CD4-positive, alpha-beta T cell treated with Interleukin-6 for 4 hours (primary cell): Measurements from ENCODE around the gene AMOT.

ENCODE experiments used
- DNase-seq: peaks from one replicate; pipeline ENCODE4 v3.0.0-alpha.2; 2020; ENCODE audit warnings: mixed read lengths

Gene AMOT

GRCh38 chrX:112835019-112835418 lies 5.6 kb downstream of the AMOT start:
- DNase-seq: no peak

DNA sequence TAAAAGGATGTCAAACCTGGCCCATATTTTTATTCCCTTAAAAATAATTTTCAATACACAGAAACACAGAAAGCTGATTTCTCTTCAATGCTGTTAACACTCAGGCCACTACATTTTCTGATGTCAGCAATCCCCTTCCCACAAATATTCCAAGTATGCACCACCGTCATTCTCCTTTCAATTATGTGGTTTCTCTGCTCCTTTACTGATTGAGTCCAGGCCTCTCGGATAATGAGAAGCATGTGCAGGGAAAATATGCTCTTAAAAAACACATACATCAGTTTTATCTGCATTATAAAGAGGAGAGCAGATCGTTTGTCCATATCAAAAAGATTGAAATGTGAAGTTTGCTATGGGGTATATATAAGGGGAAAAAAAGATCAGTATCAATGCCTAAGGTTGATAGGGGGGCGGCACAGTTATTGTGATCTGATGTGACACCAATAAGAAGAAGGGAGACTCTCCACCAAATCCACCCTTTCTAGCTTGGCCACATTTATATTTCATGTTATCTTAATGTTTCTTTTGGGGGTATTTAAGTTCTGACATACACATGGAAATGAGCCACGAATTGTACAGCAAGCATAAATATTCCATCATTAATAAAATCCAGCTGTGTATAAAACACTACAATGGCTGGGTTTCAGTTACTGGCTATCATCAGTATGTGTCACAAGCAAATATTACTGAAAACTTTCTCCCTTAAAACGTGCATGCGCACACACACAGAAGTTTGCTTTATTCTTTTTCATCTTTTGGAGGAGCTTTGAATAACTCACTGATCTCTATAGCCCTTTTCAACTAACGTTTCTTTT lies 6.4 kb downstream of the AMOT start:
- no peak for DNase-seq

- no peak for DNase-seq
Measured at GRCh38 chrX:112832481-112833095, 8.0 kb downstream of the AMOT start.

DNA sequence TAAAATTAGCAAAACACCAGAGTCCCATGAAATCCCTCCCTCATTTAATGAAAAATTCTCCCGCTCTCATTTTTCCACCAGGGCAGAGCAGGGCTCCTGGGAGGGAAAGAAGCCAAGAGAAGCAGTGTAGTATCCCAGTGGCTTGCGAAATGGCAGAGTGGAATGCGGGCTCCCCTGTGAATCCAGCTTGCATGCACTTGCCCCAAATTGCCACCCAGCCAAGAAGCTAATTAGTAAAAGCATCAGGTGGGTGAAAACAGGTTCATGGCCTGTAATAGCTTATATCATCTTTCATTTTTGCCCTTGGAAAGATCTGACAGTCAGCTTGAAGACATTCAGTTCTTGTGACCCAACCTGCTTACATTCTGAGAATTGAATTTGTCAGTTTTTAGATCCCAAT lies 10.1 kb downstream of the AMOT start:
- no peak for DNase-seq

DNA sequence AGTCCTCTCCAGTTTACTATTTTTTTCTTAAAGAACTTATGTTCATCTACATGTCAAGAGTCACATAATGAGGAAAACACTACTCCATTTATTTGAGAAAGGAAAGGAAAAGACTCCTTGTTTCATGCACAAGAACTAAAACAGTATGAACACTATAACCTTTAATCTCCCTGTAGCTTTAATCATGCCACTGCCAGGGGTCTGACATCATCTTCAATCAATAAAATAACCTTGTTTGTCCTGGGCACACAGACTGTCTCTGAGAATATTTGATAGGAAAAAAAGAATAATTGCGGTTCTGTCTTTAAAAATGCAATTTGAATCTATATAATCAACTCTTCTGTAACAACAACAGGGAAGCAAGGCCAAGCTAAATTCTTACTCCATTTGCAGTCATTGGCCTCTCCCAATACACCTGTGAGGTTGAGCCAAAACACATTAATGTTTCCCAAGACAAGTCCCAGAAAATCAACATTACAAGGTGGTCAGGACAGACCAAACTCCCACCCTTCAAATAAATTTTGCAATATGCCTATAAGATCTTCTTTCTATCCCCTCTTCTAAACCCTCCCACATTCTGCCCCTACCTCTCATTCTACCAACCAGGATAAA lies 13.2 kb downstream of the AMOT start:
- no peak for DNase-seq

DNA sequence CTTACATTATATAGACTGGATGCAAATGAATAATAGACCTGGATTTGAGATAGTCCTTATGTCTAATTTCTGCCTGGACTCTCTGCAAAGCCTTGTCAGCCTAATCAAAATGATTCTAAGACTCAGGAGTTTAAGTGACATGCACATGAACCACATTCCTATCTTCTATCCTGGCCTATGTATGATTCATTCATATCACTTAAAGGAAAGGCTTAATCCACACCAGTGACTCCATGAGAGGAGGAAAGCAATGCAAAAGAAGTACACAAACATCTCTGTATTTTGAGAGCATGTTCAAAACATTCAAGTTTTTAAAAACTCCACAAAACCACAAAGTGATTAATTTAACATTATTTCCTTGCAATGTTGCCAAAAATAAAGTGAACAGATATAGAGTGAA lies 14.6 kb downstream of the AMOT start:
- no peak for DNase-seq

- no peak for DNase-seq
Measured at GRCh38 chrX:112822892-112823291, 17.7 kb downstream of the AMOT start.

DNA sequence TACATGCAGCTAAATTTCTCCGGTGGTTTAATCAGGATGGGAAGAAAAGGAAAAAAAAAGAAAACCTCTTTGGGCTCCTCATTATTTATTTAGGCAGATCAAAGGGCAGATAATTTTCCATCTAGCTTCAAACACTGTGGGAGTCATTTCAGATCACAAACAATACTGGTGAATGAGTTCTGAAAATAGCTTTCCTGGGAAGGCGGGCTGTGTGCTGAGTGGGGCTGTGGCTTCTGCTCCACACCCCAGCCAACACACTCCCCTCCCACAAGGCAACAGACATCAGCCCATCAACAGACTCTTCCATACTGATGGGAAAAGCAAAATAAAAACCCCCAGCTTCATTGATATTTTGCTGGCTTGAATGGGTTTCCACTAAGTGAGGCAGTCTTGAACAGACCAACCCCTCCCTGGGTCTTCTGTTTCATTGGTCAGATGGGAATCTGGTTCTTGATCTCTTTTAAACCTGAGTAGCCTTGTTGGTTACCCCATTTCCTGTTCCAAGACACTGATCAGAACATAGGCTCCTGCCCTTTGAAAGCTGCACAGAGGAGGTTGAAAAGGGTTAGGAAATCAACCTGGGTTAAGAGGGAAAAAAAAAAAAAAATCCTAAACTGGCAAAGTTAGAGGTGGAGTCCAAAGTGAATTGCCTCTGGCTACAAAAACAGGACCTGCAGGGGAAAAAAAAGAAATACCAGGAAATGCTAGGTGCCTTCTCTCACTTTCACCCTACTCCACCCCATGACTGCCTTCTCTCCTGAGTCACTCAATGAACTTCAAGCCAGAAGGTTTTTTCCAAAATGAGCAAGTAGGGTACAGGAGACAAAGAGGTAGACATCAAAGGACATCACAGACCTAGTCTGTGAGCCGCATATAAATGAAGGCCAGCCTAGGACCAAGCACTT lies 20.0 kb downstream of the AMOT start:
- DNase-seq: no peak

GRCh38 chrX:112819813-112820212 lies 20.8 kb downstream of the AMOT start:
- no peak for DNase-seq

DNA sequence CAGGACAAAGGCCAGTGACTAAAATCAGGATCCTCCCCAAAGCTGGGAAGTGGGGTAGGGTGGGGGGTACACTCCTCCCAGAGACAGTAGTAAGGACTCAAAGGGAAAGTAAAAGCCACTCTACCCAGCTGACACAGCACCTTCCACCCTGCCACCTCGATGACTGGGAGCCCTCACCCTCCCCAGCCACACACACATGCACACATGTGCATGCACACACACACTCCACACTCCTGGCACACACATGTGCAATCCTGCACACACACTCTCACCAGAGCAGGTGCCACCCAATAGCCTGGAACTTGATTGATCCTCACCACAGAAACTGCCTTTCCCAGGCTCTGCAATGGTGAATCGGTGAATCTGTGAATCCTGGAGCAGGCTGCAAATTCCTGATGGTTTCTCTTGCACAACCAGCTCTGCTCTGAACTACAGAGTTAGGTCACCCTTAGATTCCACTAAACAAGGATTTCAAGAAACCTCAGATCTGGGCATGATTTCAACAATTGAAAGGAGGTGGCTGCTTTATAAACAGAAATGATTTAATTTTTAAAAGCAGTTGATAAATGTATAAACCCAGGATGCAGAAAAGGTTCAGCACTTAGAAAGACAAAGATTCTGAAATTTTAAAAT lies 21.5 kb downstream of the AMOT start:
- no peak for DNase-seq

GRCh38 chrX:112818114-112819007 lies 22.3 kb downstream of the AMOT start:
- DNase-seq: no peak

DNA sequence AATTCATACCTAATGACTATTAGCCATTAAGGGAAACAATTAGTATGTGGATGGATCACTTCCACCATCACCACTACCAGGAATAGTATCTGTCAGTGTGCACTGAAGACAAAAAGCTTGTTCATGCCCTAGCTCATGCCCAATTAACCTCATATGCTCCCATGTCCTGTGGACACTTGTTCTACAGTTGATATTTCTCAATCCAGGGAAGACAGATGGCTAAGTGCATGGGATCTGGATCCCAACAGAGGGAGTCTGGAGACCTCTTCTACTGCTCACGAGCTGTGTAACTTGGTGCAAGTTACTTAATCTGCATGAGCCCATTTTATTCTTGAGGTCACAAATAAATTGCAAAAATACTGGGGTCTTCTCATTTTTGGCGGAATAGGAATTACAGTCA lies 23.7 kb downstream of the AMOT start:
- DNase-seq: no peak

GRCh38 chrX:112814496-112814895 lies 26.1 kb downstream of the AMOT start:
- no peak for DNase-seq

DNA sequence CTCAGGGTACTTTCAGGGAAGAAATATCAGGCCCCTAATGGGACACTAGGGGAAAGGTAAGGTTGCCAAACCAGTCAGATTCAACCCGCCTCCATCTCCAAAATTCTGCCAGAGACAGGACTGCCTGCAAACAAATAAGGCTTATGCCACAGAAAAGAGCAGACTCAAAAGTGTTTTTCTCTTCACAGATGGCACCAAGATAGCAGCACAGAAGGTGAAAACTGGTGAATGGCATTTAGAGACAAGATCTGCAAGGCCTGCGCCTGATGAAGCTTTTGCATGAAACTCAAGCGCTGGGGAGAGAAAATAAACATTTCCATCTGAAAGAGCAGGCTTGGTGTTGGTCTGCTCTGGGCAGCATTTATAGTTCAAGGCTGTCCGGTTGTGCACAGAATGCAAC lies 27.9 kb downstream of the AMOT start:
- no peak for DNase-seq

DNA sequence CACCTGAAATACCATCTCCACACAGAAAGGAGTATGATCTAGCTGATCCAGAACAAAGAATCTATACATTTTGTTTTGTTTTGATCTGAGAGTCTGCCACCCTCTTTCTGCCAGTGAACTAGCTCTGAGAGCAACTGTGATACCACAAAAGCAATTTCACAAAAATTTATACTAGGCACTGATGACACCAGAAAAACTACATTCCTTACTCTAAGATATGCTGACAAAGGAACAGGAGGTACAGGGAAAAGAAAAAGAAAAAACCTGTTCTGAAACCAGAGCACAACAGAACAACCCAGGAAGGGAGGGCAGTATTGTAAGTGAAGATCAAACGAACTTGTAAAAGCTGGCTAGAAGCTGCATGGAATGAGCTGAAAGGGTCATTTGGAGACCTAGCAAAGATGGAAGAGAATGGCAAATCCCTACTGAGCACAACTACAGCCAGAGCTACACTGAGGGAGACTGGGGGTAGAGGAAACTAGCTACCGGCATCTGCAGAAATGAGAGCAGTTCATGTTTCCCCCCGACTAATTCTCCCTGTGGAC lies 31.9 kb downstream of the AMOT start:
- no peak for DNase-seq

- DNase-seq: no peak
Measured at GRCh38 chrX:112808007-112808406, 32.6 kb downstream of the AMOT start.

DNA sequence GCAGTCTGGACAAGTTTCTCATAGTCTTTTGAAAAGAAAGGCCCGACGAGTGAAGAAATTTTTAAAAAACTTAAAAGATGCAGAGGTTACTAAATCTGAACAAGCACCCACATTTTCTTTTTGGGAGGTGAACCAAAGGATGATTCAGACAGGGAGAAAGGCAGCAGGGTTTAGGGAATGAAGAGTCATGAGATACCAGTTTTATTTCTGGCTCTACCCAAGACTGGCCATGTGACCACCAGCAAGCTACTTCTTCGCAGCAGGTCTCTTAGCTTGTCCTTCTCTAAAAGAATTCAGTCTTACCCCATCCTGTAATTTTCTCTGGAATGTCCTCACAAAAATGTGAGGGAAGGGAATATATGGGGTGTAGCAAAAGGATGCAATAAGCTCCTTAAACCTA lies 37.6 kb downstream of the AMOT start:
- DNase-seq: no peak

- no peak for DNase-seq
Measured at GRCh38 chrX:112802541-112802940, 38.1 kb downstream of the AMOT start.

- no peak for DNase-seq
Measured at GRCh38 chrX:112800971-112801775, 39.5 kb downstream of the AMOT start.

GRCh38 chrX:112799425-112799824 lies 41.2 kb downstream of the AMOT start:
- DNase-seq: no peak
